CD4-positive, alpha-beta T cell treated with Interleukin-1 beta for 1 hour (primary cell): Measurements from ENCODE around the gene XPC.

Source experiments
- DNase-seq, 2 donors: peaks; one replicate each; pipeline ENCODE4 v3.0.0-alpha.2; 2020 to 2022

XPC gene

DNA sequence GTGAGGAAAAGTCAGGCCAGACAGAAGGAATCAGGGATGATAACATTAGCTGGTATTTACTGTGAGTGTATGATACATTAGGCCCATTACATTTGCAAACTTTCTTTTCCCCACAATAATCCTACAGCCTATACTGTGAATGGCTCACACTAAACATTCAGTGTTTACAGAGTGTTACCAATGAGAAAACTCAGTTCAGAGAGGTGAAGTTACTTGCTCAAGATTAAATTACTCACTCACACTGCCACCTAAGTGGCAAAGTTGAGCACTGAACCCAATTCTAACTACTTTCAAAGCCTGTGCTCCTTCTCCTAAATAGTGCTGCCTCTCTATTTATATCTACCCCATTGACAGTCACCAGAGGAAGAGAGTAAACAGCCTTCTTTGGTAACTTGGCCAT is 8.5 kb downstream of the XPC start:
- no peak for DNase-seq

- no peak for DNase-seq
Observed at GRCh38 chr3:14169435-14169834, 9.0 kb downstream of the XPC start.

DNA sequence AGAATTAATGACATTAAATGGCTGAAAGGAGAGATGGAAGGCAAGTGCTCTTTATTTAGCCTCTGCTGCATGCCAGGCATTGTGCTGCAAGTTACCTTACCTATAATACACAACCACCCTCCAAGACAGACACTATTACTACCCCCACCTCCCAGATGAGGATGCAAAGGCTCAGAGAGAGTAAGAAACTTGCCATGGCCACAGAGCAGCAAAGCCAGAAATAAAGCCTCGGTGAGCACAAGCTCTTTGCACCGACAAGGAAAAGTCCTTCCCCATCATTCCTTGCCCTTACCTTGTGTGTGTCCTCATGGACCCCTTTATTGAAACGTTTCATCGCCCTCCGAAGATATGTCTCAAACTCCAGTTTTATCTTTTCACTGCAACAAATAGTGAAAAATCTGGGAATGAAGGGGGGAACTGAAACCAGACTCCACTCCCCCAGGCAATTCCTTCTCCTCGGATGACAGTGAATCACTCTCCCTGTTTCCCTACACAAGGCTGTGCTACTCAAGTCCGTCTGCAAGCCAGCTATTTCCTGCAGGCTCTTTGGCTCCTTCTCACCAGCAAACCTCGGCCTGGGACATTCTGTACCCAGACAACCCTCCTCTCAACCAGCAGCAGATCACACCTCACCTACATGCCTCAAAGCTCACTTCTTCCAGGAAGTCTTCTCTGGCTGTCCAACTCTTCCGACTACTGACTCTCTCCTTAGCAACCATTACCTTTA is 11.4 kb downstream of the XPC start:
- no peak for DNase-seq

GRCh38 chr3:14162178-14162577 is 16.2 kb downstream of the XPC start:
- no peak for DNase-seq

DNA sequence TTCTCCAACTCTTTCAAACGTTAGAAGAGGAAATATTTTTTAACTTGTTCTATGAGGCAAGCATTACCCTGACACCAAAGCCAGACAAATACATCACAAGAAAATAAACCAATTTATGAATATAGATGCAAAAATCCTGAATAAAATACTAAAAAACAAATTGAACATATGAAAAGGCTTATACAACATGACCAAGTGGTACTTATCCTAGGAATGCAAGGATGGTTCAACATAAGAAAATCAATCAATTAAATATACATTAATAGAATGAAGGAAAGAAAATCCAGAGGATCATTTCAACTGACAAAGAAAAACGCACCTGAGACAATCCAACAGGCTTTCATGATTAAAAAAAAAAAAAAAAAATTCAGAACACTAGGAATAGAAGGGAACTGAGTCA is 17.1 kb downstream of the XPC start:
- no peak for DNase-seq

- no peak for DNase-seq
Observed at GRCh38 chr3:14159426-14159825, 19.0 kb downstream of the XPC start.

- no peak for DNase-seq
Observed at GRCh38 chr3:14158370-14158769, 20.0 kb downstream of the XPC start.

GRCh38 chr3:14157951-14158350 is 20.4 kb downstream of the XPC start:
- no peak for DNase-seq

DNA sequence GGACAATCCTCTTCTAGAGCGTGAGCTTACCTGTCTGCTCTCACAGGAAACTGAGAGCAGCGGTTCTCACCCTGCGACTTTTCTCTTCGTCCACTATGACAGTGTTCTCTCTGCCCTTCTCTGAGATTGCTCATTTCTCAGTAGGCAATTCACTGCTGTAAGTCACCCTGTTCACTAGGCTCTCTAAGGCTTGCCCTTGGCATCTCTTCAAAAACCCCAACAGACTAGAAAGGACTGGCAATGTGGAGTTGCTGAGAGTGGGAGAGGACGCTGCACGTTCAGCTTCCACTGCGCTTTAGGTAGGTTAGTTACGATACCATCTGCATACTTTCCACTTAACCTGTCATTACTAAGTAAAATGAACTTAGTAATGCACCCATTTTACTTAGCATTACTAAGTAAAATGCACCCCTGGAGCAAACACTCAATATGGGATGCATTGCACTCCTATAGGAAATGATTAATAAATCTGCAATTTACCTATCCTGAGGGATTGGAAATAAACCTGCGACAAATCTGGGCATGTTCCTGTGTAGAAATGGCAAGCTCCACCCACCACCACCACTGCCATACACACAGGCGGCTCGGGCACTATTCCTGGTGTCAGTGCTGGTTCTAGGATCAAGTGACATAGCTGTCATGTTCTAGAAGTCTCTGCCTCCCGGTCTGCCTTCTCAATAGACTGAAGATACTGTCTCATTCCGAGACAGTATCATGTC is 21.4 kb downstream of the XPC start:
- no peak for DNase-seq

- DNase-seq, result no peak
Observed at GRCh38 chr3:14156201-14156600, 22.2 kb downstream of the XPC start.

GRCh38 chr3:14154895-14155440 is 23.4 kb downstream of the XPC start:
- DNase-seq, result no peak

DNA sequence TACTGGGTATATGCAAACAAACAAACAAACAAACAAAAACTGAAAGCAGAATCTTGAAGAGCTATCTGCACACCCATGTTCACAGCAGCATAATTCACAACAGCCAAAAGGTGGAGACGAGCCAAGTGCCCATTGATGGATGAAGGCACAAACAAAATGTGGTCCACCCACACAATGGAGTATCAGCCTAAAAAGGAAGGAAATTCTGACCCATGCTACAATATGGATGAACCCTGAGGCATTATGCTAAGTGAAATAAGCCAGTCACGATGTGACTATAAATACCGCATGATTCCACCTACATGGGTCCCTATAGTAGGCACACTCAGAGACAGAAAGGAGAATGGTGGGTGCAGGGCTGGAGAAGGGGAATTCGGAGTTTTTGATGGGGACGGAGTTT is 24.1 kb downstream of the XPC start:
- no peak for DNase-seq

- no peak for DNase-seq
Observed at GRCh38 chr3:14153663-14154062, 24.7 kb downstream of the XPC start.

GRCh38 chr3:14152963-14153355 is 25.4 kb downstream of the XPC start:
- no peak for DNase-seq

DNA sequence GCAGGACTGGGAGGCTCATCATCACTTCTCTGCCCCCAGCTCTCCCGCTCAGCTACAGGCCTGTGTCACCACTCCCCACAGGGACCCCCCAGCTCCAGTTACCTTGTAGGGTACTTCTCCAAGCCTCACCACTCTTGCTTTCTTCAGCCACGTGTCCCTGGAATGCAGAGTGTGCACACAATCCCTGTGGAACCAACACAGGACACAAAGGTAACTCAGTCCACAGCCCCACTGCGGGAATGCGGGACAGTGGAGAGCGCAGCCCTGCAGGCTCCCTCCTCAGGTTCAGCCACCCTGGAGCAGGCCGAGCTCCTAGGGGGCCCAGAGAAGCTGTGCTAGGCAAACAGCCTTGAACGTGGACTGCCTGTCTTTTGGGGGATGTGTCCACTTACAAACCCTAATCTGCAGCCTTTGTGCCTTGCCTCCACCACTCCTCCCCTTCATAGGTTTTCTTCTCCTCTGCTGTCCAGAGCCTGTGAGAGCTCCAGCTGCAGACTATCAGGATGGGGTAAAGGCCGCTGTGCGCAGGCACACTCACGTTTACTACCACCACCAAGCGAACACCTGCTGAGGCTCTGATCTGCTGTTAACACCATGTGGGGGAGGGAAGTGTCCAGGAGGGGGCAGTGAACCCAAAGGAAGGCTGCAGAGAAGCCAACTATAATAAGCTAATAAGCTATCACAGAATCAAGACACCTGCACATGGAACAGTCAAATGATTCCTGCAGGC is 26.0 kb downstream of the XPC start:
- DNase-seq, result no peak

DNA sequence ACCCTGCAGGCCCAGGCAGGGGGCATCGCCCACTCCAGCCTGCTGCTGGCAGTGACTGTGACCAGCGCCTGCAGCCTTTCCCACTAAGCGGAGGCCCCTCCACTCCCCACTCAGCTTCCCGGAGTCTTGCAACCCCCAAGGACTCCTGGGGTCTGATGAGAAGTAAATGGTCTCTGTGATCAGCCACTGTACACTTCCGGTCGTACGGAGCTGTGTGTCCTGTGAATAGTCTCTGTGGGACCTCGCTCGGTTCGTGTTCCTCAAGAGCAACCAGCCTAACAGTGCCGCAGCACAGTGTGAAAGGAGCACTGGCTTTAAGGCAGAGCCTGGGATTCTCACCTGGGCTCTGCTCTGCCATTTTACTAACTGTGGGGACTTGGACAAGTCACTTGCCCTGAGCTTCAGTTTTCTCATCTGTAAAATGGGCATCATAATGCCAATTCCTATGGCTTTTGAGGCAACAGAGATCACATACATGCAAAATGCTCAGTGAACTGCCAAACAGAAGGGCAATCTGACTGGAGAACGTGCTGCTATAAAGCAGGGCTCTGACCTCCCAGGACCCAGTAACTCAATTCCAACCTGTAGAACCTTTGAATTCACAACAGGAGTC is 26.8 kb downstream of the XPC start:
- DNase-seq, result no peak

DNA sequence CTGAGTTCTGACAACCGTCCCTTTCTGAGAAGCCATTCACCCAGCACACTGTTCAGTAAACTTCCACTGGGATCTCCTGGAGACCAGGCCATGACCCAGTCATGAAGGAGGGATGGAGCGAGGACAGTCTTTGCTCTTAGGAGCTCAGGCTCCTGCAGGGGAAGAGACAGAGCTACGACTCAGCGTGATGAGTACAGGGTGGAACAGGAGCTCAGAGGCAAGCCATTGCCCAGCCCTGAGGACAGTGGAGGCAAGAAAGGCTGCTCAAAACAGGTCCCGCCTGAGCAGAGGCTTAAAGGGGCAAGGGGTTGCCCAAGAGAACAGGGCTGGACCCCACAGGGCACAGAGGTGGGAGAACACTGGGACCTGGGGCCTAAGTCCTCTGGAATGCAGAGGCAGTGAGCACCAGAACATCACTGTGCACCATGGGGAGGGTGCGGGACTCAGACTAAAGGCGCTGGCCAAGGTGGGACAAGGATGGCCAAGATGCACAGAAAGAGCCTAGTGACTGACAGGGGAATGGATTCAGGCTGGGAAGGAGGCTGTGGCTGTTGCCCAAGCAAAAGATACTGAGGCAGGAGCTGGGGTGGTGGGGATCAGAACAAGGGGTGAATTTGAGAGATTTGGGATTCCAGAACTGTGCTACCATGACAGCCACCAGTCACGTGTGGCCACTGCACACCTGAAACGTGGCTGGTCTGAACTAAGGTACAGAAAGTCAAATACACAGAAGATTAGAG is 27.7 kb downstream of the XPC start:
- DNase-seq, result no peak

DNA sequence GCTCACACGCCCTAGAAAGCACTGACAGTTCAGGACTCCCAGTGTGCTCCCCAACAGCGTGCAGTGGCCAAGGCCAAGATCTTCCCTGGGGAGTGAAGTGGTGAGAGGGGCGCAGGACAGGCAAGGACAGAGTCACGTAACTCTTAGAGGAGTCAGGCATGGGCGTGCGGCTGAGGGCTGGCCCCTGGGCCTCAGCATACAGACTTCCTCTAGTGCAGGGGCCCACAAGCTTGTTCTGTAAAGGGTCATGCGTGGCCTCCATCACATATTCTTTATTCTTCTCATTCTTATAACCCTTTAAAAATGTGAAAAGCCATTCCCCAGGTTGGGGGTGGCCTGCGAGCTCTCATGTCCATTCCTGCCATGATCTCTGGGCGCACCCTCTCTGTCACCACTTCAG is 28.3 kb downstream of the XPC start:
- DNase-seq, result no peak

GRCh38 chr3:14148041-14148985 is 30.1 kb downstream of the XPC start:
- no peak for DNase-seq

DNA sequence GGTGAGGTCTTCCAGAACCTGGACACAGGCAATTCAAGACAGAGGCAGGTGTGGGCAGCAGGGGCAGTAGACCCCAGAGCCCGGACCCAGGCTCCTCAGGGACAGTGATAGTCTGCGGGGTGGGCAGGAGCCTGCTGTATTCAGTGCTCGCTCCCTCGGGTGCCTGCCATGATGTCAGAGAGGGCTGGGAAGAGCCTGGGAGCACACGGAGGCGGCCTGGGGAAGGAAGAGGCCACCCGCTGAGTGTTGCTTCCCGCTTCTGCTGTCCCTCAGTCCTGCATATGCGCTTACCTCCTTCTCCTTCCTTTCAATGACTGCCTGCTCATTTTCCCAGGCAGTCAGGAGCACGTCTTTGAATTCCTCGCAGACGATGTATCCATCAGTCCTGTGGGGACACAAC is 30.8 kb downstream of the XPC start:
- DNase-seq, result no peak

DNA sequence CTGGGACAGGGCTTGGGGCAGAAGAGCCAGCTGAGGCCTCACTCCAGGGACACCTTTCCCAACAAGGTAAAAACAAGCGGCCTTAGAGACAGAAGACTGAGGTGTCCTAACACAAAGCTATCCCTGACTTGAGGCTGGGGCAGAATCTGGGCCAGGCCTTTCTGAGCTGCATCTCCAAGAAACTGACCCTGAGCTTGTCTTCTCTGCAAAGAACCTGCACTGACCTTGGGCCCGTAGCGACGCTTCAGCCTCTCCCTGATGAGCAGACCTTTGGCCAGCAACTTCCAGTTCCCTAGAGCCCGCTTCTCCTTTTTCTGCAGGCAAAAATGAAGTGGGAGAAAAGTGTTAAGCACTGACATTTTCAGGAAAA is 31.4 kb downstream of the XPC start:
- DNase-seq, result no peak
